Measurements from ENCODE around the gene WDR55.

The WDR55 gene

DNA sequence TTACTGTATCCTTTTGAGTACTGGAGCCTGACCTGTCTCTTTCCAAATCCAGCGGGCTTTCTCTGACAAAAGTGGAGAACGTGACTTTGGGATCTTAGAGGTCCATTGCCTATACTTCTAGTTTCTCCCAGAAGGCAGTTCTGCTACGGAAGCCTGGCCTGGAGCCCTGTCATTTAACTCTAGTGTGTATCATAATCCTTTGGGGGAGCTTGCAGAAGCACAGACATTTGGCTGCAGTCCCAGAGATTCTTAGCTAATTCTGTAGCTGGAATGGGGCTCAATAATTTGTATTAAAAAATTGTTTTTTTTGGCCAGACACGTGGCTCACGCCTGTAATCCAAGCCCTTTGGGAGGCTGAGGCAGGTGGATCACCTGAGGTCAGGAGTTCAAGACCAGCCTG is 29.6 kb downstream of the WDR55 start:
- TF ChIP-seq, protein P1, sequence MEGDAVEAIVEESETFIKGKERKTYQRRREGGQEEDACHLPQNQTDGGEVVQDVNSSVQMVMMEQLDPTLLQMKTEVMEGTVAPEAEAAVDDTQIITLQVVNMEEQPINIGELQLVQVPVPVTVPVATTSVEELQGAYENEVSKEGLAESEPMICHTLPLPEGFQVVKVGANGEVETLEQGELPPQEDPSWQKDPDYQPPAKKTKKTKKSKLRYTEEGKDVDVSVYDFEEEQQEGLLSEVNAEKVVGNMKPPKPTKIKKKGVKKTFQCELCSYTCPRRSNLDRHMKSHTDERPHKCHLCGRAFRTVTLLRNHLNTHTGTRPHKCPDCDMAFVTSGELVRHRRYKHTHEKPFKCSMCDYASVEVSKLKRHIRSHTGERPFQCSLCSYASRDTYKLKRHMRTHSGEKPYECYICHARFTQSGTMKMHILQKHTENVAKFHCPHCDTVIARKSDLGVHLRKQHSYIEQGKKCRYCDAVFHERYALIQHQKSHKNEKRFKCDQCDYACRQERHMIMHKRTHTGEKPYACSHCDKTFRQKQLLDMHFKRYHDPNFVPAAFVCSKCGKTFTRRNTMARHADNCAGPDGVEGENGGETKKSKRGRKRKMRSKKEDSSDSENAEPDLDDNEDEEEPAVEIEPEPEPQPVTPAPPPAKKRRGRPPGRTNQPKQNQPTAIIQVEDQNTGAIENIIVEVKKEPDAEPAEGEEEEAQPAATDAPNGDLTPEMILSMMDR (IDR thresholded peaks at IDR 0.05; ENCODE audit: insufficient read depth, low read length, poor library complexity, severe bottlenecking), result no peak
- TF ChIP-seq EZH2phosphoT487 (conservative IDR thresholded peaks at IDR 0.05; ENCODE audit: low read length), result no peak
- Histone ChIP-seq H3K4me2 (ENCODE audit: low read depth, low read length, poor library complexity, severe bottlenecking) (no peak overlapping the region), H3K27me3 (ENCODE audit: low read length) (no peaks in the 10 kb centered on the region), H3K27ac (ENCODE audit: low read depth, low read length) (no peak overlapping the region), H3K36me3 (ENCODE audit: low read length) (no peaks in the 10 kb centered on the region; the same call in 1 of the 2 replicates), H4K20me1 (ENCODE audit: low read depth, low read length) (no peaks in the 10 kb centered on the region), H3K9me2 (replicated peaks; ENCODE audit: insufficient read depth, low read length) (no peaks in the 10 kb centered on the region), H3K4me3 (ENCODE audit: insufficient read depth, low read length, poor library complexity, severe bottlenecking) (no peak overlapping the region), H3K9me3 (ENCODE audit: insufficient read depth, low read length) (no peaks in the 10 kb centered on the region), H3K9ac (ENCODE audit: low read length) (no peak overlapping the region), H3F3A (ENCODE audit: insufficient read depth) (peaks cover 4% of the 10 kb centered on the region; the same call in 1 of the 2 replicates), H3K79me2 (ENCODE audit: insufficient read depth, low read length) (peaks cover 47% of the 10 kb centered on the region), H2AFZ (ENCODE audit: low read depth, low read length, severe bottlenecking) (no peak overlapping the region)

DNA sequence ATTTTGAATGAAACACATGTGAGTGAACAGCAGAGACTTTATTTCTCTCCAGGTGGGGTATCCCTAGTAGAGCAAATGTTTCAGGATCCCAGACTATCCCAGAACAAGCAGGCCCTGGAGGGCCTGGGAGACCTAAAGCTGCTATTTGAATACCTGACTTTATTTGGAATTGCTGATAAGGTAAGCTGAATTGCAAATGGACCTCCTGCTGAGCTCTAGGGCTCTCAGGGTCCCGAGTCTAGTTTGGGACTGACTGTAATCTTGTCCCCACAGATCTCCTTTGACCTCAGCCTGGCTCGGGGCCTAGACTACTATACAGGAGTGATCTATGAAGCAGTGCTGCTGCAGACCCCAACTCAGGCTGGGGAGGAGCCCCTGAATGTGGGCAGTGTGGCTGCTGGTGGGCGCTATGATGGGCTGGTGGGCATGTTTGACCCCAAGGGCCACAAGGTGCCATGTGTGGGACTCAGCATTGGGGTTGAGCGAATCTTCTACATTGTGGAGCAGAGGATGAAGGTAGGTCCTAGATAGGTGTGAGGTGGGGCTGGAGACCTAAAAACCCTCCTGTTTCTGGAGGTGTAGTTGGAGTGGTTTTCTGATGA is 32.3 kb downstream of the WDR55 start:
- no peak overlapping the region for H3K9ac ChIP-seq (ENCODE audit: low read length)
- TF ChIP-seq, protein P1 (IDR thresholded peaks at IDR 0.05; ENCODE audit: insufficient read depth, low read length, poor library complexity, severe bottlenecking), result no peak
- no peak for TF ChIP-seq EZH2phosphoT487 (conservative IDR thresholded peaks at IDR 0.05; ENCODE audit: low read length)
- H3K9me3 ChIP-seq (ENCODE audit: insufficient read depth, low read length), result no peaks in the 10 kb centered on the region
- no peak overlapping the region for H3K27ac ChIP-seq (ENCODE audit: low read depth, low read length)
- H3K9me2 ChIP-seq (replicated peaks; ENCODE audit: insufficient read depth, low read length), result no peaks in the 10 kb centered on the region
- H3K79me2 ChIP-seq (ENCODE audit: insufficient read depth, low read length), result peaks cover 36% of the 10 kb centered on the region
- no peak overlapping the region for H2AFZ ChIP-seq (ENCODE audit: low read depth, low read length, severe bottlenecking)
- H3K36me3 ChIP-seq (ENCODE audit: low read length), result peaks cover 6% of the 10 kb centered on the region; the same call in 1 of the 2 replicates
- H3K27me3 ChIP-seq (ENCODE audit: low read length), result no peaks in the 10 kb centered on the region
- H4K20me1 ChIP-seq (ENCODE audit: low read depth, low read length), result no peaks in the 10 kb centered on the region
- no peak overlapping the region for H3K4me2 ChIP-seq (ENCODE audit: low read depth, low read length, poor library complexity, severe bottlenecking)
- H3F3A ChIP-seq (ENCODE audit: insufficient read depth), result peaks cover 4% of the 10 kb centered on the region; the same call in 1 of the 2 replicates
- H3K4me3 ChIP-seq (ENCODE audit: insufficient read depth, low read length, poor library complexity, severe bottlenecking), result no peak overlapping the region

DNA sequence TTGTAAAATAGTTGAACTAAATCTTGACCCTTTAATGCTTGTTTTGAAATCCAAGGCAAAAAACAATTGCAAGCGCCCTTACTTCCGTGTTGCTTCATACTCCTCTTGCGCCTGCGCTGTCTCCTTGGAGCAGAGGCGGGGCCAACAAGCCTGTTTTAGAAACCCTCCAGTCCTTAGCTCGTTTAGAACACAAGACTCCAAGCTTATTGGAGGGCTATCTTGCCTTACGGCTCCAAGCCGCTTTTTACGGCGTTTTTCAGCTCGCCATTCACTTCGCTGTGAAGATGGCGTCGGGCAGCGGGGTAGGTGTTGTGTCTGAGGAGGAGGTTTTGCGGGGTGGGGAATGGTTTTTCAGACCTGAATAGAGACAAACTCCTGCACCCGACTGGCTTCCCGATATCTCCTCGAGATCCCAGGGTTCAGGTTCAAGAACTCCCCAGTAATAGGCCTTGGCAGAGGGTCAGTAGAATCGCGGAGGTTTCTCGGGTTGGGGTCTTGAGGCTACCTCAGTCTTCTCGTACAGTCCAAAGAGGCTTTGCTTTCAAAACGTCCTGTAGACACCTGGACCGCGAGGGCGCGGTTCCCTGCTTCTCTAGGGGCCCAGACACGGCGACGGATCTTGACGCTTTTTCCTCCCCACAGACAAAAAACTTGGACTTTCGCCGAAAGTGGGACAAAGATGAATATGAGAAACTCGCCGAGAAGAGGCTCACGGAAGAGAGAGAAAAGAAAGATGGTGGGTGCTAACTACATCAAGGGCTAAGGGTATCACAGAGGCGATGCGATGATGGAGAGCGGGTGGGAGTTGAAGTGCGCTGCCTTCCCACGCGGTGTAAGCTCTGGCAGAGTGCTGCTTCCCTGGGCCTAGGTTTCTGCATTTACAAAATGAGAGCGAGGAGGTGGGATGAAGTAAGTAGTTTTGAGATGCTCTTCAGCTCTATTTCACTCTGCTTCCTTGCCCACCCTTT is 35.8 kb downstream of the WDR55 start, which contains the start of gene ZMAT2:
Gene ZMAT2 (plus strand): TSS at position 271 of the 968 bp plus-strand sequence. CDS start 14 bp downstream, at position 285.
- no peaks in the 10 kb centered on the region for H3K9me3 ChIP-seq (ENCODE audit: insufficient read depth, low read length)
- TF ChIP-seq, protein P1 (IDR thresholded peaks at IDR 0.05; ENCODE audit: insufficient read depth, low read length, poor library complexity, severe bottlenecking), result no peak
- TF ChIP-seq EZH2phosphoT487 (conservative IDR thresholded peaks at IDR 0.05; ENCODE audit: low read length), result no peak
- H3K4me3 ChIP-seq (ENCODE audit: insufficient read depth, low read length, poor library complexity, severe bottlenecking), result peak within 1 kb of the TSS; percentile 96
- no peaks in the 10 kb centered on the region for H3K27me3 ChIP-seq (ENCODE audit: low read length)
- peaks cover 17% of the 10 kb centered on the region for H3K79me2 ChIP-seq (ENCODE audit: insufficient read depth, low read length)
- H3F3A ChIP-seq (ENCODE audit: insufficient read depth), result peaks cover 4% of the 10 kb centered on the region; the same call in 1 of the 2 replicates
- peaks cover 32% of the 10 kb centered on the region; the same call in 1 of the 2 replicates for H3K36me3 ChIP-seq (ENCODE audit: low read length)
- H3K27ac ChIP-seq (ENCODE audit: low read depth, low read length), result 0 out of 2 replicates have a peak within 1 kb of the TSS, but pooled peaks have one; percentile 25
- H4K20me1 ChIP-seq (ENCODE audit: low read depth, low read length), result no peaks in the 10 kb centered on the region
- peak within 1 kb of the TSS; percentile 84 for H3K9ac ChIP-seq (ENCODE audit: low read length)
- no peaks in the 10 kb centered on the region for H3K9me2 ChIP-seq (replicated peaks; ENCODE audit: insufficient read depth, low read length)
- peak within 1 kb of the TSS; percentile 70 for H2AFZ ChIP-seq (ENCODE audit: low read depth, low read length, severe bottlenecking)
- peak within 1 kb of the TSS; percentile 72 for H3K4me2 ChIP-seq (ENCODE audit: low read depth, low read length, poor library complexity, severe bottlenecking)
